Ramos (cell line): ENCODE data around the gene RAPGEF5.

ENCODE experiments used
- in situ Hi-C: fragments of 300-500 bp; cut with MboI; formaldehyde crosslinking; loops from one replicate; pipeline ENCODE4 v1.14.3; 2022; ENCODE audit warnings: low sequenced_read_pairs; ENCODE audit not compliant: unreplicated experiment

Gene RAPGEF5

DNA sequence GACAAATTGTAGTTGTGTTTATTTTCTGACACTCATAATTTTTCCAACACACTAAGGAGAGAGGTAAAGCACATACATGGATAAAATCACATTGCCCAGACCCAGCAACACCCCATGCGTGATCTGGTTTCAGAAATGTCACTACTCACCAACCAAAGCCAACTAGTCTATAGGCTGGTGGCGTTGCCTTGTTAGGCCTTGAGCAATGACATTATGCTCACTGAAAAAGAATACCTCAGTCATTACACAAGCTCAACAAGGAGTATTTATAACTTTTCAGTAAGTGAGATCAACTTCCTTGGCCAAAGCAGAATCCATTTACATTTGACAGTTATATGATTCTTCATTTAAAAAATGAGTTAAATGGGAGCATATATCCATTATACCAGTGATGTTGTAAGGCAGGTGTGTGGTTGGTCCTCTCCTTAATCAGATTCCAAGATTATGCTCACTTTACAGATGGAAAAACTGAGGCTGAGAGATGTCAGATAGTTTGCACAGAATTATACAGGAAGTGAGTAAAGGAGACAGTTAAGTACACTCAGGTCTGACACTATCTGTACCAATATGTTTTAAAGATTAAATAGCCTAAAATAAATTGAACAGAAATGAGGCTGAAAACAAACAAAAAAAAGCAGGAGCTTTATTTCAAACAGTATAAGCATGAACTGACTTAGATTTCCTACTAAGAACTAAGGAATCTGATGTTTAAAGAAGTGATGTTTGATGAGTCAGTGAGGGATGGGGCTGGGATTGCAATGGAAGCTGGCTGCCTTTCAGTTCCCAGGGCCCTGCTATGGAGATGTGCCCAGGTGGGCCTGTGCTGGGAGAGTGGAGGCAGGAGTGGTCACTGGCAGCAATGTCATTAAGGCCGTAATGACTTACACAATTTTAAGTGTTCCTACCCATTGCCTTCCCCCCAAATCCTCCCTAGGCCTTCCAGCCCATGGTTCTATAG is 118.3 kb downstream of the RAPGEF5 start:
- in situ Hi-C loops: no loop called here

DNA sequence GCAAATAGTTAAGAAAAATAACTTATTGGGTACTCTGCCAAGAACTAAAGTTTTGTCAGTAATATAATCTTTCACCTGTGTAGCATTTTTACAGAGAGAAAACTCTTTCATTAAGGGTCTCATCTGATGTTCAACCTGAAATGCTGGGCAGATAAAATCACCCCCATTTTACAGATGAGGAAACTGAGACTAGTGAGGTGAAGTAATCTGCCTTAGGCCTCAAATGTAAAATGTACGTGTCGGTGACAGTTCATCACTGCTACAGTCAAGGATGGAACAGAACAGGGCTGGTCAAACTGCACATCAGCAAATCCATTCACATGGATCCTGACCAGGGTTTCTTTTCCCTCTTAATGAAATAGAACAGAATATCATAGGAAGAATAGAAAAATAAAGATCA is 121.8 kb downstream of the RAPGEF5 start:
- in situ Hi-C loops: no loop called here

DNA sequence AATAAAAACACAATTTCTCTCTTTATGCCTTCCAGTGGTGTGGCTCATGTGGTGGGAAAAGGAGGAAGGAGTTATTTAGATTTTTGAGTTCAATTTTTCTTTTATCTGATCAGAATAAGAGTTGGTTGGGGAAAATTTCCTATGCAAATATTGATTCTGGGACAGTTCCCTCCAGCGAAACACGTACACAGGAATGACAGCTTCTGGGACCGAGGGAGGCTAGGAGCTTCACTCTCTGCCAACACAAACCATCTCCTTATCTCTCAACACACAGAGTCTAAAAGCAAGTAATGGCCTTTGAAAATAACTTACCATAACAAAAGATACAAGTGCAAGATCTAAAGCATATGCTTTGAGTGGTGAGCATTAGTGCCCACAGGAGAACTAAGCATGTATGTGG is 122.7 kb downstream of the RAPGEF5 start:
- in situ Hi-C loops: no loop called here

DNA sequence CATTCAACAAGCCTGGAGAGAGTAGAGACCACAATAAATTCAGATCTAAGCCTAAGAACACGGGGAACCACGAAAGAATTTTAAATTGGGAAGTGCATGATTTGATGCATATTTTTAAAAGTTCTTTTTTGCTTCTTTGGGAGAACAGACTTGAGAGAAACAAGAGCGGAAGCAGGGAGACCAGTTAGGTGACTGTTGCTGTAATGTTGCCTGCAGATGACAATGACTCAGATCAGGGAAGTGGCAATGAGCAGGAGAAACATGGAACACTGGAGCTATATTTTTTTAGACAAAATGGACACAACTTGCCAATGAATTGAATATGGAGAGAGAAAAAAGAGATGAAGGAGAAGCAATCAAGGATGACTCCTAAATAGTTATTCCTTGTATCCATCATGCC is 125.1 kb downstream of the RAPGEF5 start:
- in situ Hi-C loops: no loop called here

DNA sequence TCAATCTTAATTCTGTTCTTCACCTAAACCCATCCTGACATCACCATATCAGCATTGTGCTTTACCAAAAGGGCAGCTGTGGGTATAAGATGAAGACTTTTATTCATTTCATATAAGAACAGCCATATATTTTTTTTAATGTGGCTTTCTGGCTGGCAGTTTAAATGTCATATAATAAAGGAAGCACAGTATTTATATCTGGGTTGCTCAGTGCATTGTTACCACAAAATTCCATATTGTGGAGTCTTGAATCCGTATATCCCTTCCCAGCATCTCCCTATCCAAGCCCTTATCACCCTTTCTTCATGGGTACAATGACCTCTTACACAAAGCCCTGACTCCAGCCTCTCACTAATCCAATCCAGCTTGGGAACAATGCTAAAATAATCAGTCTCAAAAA is 125.8 kb downstream of the RAPGEF5 start:
- in situ Hi-C loops: no loop called here

DNA sequence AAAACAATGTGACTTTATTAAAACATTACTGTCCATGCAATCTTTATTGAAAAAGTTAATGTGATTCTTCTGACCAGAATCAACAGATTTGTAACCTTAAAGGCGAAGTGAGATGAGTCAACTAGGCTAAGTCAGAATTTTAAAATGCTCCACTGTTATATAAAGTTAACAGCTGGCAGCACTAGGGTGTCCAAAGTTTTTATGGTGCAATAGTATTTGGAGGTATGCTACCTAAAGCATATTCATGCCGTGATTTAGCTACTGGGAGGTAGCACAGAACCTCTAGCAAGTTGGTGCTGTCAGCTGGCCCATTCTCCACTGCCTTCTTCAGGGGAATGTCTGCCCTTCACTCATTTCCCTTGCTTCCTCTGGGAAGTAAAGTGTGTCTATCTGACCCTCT is 126.7 kb downstream of the RAPGEF5 start:
- in situ Hi-C loops: no loop called here

DNA sequence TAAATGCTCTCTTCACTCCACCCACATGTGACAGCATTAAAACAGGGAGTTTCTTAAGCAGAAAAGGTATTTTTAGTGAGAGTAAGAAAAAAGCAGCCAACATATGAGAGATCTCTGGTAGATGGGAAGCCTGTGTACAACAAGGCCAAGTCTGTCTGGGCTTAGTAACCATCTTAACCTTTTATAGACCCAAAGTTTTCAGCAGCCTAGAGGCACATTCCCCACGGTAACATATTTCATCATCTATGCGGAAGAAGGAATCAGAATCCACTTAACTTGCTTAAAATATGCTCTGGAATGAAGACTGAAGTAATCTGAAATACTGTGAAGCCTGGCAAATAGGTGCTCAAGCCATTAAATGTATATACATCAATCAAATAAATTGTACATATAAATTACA is 127.8 kb downstream of the RAPGEF5 start:
- in situ Hi-C loops: no loop called here

DNA sequence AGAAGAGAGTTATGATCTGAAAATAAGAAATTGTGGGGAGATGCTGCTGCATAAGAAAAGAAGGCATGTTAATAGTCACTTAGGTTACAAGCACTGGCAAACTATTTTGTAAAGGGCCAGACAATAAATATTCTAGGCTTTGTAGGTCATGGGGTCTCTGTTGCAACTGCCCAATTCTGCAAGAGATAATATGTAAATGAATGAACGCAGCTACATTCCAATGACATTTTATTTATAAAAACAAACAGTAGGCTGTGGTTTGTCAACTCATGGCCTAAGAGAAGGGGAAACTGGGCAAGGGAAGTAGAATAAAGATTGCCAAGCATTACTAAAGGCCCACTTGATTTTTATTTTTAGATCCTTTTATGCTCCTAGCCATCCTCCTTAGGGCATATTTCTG is 133.1 kb downstream of the RAPGEF5 start:
- in situ Hi-C loops: no loop called here

DNA sequence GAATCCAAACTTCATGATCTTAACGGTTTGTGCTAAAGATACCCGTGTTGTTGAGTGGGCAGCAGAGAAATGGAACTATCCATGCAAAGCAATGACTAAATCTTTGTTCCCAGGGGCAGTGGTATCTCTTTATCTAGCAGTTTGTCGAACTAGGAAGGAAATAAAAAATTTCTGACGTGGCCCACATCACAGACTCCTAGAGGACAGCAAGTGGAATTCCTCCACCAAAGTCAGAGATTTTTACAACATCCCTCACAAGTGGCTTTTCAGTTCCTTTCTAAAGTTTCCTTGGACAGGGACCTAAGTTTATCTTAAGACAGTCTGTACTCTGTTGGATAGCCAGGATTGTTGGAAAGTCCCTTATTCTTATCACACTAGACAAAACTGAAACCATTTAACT is 136.0 kb downstream of the RAPGEF5 start:
- in situ Hi-C loops: no loop called here

DNA sequence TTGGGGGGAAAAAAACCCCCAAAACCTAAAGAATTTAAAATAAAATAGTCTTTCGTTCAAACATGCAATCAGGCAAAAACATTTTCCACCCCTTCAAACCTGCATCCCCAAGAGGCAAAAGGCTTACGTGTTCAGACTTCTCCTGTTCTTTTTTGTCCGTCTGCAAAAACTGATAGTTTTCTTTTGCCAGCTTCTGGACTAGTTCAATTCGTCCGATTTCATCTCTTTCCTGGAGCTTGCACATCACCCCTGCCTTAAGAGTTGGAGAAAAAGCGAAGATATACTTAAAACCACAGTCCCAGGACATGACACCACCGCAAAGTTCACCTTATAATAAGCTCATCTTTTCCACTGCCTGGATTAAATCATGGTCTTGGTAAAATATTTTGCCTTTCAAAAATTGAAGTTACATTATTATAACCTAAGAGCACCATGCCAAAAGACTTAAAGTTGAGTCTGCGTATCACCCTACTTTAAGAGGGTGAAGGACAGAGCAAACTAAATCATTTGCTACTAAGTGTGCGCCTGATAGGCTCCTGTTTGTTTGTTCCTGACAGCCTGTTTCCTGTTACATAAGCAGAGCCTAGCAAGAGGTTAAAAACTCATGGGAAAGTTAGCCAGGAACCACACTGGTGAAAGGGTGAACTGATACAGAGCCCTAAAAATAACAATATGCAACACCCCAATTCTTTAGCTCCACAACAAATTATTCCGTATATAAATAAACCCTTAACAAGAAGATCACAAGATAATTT is 137.0 kb downstream of the RAPGEF5 start:
- in situ Hi-C loops: no loop called here

DNA sequence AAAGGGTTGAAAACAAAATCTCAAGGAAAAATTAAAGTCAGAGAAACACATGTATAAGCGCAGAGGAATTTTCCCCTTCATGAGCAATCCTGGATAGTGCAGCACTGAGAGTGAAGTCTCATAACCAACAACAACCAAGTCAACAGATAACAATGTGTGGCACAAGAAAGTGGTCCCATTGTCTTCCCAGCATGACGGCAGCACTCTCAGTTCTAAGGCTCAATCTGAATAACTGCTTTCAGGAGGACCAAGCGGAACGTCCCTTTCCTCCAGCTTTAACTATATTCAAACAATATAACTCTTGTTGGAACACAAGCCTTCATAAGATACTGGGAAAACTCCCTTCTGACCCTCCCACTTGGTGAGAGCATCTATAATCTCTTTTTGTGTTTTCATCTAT is 137.9 kb downstream of the RAPGEF5 start:
- in situ Hi-C loops: no loop called here

DNA sequence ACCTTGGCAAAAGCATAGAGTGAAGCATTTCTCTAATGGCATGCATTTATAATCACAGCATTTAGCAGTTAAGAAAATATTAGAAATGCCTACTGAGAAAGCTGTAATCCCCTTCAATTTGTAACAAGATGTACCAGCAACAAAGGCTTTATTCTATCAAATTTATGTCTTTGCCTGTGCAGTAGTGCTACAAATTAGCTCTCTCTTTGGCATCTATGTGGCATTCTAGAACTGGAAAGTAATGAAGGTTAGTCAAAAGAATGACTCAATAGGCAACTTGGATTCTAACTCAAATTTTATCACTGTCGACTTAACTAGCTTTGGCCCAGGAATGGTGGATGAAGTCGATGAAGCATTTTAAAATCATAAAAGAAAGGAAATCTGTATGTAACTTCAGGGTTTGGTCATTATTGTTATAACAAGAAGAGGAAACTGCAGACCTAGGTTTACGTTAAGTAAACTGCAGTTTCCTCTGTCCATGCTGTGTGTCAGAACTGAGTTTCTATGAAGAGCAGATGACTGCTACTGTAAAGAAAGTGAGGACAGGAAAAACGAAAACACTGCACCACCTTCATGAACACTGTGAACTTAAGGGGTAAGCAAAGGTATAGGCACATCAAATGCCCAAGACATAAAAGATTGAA is 140.0 kb downstream of the RAPGEF5 start:
- in situ Hi-C loops: no loop called here

DNA sequence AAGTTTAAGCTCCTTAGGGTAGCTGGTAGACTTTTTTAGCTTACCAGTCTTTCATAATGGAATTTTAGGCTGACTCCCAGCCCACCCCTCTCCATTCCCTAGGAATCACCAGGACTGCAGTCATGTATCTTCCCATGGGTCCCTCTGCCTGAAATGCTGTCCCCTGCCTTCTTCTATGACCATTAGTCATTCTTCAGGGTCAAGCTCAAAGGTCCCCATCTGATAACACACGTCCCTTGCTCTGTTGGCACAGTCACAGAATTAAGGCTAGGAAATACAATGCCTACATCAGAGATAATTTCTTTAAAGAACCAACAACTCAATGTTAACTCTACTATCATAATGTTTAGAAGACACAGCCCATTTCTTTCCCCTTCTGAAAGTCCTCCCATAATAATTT is 140.6 kb downstream of the RAPGEF5 start:
- in situ Hi-C loops: no loop called here

DNA sequence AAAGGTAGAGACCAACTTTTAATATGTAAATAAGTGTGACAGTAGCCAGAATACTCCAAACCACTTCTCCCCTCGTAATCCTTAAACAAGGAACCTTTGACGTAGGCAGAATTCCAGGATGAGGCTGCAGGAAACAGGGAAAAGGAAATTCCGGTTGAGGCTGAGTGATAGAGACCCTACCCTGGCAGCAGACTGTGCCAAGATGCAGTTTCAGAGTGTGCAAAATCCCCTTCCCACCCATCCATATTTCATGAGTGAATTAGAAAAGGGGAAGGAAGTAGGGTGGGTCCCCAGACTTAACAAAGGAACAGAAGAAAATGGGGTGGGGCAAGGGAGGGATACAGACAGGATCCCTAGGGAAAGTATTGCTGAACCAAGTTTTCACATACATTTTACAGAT is 143.0 kb downstream of the RAPGEF5 start:
- in situ Hi-C loops: no loop called here

DNA sequence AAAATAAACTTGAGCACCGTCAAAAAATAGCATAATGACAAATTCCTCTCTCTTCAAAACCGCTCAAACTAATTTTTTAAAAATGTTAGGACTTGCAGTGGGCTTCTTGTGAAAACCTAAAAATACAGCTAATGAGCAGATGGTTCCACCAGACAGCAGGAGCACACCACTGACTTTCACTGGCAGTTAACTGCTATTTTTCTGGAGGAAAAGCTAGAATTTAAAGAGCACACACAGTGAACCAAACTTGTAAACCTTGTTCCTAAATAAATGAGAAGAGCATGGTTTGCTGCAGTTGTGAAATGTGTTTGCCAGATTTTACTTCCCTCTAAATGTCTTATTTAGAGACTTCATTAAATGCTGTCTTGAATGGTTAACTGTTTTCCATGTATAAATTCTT is 143.9 kb downstream of the RAPGEF5 start:
- in situ Hi-C loops: no loop called here

DNA sequence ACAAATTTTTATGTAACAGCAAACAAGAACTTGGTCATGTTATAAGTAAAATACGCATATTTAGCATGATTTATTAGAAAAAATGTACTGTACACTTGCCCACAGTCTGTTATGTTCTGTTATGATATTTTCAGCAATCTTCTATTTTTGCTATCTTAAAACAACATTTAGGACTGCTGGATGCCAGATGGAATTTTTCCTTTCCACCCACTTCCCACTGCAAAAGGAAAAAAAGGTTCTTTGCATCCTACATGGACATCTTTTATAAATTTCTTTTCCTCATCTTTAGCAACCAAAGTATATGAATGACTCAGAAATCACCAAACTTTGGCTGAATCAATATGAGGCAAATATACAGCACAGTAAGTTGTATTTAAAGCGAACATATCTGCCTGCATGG is 146.0 kb downstream of the RAPGEF5 start:
- in situ Hi-C loops: no loop called here

DNA sequence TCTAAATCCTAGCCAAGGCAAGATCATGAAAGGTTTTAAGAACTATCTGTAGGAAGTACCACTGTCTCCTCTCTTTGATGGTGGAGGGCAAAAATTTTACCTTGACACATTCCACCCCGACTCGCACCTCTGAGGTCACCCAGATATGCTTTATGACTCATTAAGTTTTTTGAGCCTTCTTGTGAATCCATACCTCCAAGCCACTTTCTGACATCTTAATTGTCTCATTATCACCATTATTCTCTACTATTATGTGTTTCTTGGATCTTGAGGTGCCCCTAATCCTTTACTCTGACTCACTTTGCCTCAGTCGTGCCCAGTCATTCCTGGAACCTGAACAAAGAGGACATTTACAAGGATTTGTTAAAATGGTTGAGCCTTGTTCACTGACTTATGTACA is 146.6 kb downstream of the RAPGEF5 start:
- in situ Hi-C loops: no loop called here

DNA sequence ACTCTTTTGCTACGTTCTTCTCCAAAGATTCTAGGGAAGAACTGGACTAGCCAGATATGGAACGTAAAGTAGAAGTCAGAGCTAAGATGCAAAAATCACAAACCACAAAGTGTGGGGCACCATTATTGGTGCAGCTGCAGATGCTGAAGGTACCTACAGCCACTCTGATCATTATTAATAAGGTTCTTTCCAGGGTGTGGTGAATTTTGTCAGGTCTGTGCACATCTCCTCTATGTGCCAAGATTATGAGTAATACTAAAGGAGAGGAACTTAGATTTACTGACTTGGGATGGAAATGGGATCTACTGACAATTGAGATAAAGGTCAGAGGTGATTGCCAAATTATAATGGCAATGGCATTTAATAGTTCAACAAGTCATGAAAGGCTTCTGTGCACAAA is 148.2 kb downstream of the RAPGEF5 start:
- in situ Hi-C loops: no loop called here

DNA sequence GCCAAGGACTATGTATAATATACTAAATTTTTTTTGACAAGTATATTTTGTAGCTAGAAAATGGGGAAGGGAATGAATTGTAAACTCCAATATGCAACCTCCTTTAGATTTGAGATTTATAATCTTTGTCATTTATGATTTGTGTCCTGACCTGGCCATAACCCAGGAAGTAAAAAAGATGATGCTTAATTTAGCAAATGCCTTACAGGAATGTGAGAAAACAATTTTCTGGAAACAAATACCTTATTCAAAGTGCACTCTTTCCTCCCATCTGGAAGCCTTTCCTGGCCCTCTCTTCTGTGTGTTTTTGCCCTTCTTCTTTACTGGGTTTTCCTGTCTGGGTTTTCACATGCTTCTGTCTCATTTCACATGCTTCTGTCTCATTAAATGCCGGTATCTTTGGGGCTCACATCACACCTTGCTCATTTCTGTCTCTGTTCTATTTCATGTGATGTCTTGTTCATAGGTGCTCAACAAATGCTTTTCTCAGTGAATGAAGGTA is 149.2 kb downstream of the RAPGEF5 start:
- in situ Hi-C loops: no loop called here

DNA sequence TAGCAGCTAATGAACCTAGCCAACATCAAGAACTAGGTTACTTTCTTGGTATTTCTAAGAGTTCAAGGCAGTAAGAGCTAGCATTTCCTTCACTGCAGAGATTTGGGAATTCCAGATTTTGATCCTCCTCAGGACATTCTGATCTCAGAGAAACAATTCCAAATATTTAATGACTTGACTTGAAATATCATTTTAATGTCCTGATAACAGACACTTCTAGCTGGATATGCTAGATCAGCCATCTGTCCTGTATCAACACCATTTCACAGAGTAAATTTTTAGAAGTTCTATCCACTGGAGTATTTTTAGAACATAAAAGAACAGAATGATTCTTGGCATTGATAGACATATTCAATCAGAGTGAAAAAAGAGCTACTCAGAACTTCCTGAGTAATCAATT is 151.3 kb downstream of the RAPGEF5 start:
- in situ Hi-C loops: no loop called here

DNA sequence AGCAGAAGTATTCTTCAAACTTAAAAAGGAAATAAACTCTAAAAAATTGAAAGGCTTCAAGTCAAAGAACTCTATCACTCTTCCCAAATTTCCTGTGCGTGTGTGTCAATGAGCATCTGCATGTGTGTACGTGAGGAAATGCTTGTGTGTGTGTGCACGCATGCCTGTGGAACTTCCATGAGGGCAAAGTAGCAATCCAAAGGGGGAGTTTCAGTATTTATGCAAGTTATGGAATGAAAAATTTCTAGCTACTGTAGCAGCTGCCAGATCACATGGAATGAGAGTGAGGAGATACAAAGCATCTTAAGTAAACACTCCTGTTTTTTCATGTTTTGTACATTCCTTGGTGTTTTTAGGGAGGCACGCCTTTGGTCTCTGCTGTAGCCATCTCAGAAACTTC is 152.6 kb downstream of the RAPGEF5 start:
- in situ Hi-C loops: no loop called here
